ENCODE data around the gene VCAN.

VCAN gene

GRCh38 chr5:83528439-83528769, 56.9 kb downstream of the VCAN start:
- DNase-seq (ENCODE audit: low read depth in 1 of 2, low spot score in 1 of 2), result no peak

GRCh38 chr5:83530193-83530592, 58.6 kb downstream of the VCAN start:
- no peak for DNase-seq (ENCODE audit: low read depth in 1 of 2, low spot score in 1 of 2)

DNA sequence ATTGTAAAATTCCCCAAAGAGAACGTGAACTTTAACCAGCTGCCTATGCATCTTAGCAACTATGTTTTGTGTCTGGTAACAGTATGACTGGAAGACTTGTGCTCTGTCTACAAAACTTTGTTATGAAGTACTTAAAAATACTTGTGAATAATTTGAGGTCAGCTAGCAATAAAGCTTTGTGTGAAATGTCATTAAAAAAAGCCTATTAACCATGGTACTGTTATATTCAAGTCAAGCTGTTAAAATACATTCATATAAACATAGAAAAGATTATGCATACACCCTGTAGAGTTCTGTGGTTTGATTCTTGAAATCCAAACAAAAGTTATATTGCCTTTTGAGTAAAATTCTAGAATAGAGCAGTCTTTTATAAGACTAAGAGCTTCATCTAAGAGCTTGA, 60.1 kb downstream of the VCAN start:
- no peak for DNase-seq (ENCODE audit: low read depth in 1 of 2, low spot score in 1 of 2)

DNA sequence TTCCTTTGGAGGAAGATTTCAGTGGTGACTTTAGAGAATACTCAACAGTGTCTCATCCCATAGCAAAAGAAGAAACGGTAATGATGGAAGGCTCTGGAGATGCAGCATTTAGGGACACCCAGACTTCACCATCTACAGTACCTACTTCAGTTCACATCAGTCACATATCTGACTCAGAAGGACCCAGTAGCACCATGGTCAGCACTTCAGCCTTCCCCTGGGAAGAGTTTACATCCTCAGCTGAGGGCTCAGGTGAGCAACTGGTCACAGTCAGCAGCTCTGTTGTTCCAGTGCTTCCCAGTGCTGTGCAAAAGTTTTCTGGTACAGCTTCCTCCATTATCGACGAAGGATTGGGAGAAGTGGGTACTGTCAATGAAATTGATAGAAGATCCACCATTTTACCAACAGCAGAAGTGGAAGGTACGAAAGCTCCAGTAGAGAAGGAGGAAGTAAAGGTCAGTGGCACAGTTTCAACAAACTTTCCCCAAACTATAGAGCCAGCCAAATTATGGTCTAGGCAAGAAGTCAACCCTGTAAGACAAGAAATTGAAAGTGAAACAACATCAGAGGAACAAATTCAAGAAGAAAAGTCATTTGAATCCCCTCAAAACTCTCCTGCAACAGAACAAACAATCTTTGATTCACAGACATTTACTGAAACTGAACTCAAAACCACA, 67.4 kb downstream of the VCAN start:
- DNase-seq (ENCODE audit: low read depth in 1 of 2, low spot score in 1 of 2), result no peak

- DNase-seq (ENCODE audit: low read depth in 1 of 2, low spot score in 1 of 2), result no peak
These were observed 67.9 kb downstream of the VCAN start for GRCh38 chr5:83539463-83539790.

GRCh38 chr5:83540105-83540504, 68.6 kb downstream of the VCAN start:
- DNase-seq (ENCODE audit: low read depth in 1 of 2, low spot score in 1 of 2), result no peak

GRCh38 chr5:83540783-83541182, 69.2 kb downstream of the VCAN start:
- no peak for DNase-seq (ENCODE audit: low read depth in 1 of 2, low spot score in 1 of 2)

GRCh38 chr5:83542839-83543238, 71.3 kb downstream of the VCAN start:
- no peak for DNase-seq (ENCODE audit: low read depth in 1 of 2, low spot score in 1 of 2)

DNA sequence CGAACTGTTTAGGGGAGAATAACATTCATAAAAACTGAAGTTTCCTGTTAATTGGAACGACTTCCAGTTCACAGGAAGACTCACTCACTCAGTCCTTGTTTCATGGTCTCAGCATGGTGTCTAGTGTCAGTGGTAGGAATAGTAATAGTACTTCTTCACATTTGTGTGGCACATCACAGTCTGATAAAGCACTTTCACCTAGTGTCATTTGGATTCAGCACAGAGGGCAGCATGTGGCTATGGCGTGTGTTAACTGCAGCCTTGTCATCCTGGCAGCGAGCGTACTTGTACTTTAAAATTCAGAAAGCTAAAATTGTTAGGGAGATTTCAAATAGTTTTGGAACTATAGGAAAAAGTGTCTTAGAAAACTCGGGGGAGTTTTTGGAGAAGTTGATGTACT, 72.4 kb downstream of the VCAN start:
- no peak for DNase-seq (ENCODE audit: low read depth in 1 of 2, low spot score in 1 of 2)

GRCh38 chr5:83547161-83547560, 75.6 kb downstream of the VCAN start:
- DNase-seq (ENCODE audit: low read depth in 1 of 2, low spot score in 1 of 2), result no peak

GRCh38 chr5:83547889-83548288, 76.3 kb downstream of the VCAN start:
- no peak for DNase-seq (ENCODE audit: low read depth in 1 of 2, low spot score in 1 of 2)

DNA sequence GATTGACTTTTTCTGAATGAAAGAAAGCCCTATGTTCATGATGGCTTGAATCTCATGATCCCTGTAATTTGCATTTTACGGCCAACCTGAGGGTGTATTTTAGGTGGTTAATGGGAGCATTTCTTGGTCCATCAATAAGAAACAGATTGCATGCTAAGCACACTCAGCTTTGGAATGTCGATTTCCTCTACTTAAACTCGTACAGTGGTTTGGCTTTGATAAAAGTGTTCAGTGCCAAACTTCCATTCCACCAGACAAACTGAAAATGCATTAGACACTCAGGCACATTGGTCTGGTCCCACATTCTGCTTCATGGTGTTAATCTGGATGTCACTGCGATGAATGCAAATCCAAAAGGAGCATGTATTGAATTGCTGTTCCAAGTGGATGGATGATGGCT, 77.0 kb downstream of the VCAN start:
- no peak for DNase-seq (ENCODE audit: low read depth in 1 of 2, low spot score in 1 of 2)

DNA sequence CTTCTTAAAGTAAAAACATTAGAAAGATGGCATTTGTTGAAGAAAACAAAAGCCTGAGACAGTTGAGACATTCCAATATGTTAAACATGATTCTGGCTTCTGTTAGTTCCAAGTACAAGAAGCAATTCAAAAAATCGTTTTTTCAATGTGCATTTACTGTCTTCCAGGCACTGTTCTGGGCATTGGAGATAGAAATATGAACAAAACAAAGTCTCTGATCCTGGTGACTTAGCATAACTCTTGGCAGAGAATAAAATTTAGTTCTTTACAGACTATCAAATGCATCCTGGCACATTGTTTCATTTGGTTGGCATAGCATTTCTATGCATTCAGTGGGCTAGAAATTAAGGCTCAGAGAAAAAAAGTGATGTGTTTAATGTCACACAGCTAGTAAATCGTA, 77.5 kb downstream of the VCAN start:
- no peak for DNase-seq (ENCODE audit: low read depth in 1 of 2, low spot score in 1 of 2)

- DNase-seq (ENCODE audit: low read depth in 1 of 2, low spot score in 1 of 2), result no peak
These were observed 78.1 kb downstream of the VCAN start for GRCh38 chr5:83549674-83550073.

DNA sequence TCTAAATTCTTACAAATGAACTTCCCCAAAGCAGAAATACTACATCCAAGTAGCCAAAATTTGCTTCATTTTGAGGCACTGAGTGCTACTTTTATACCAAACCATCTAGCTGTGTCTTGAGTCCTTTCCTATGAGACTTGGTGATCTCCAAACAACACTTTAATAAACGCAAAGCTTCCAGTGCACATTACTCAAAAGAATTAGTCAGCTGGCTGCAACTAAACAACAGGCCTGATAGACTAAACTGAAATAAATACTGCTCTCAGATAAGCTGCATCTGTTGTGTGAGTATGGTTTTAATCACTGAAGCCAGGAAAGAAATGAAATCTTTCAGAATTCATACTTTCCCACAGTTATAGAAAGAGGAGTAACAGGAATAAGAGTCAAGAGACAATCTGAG, 80.3 kb downstream of the VCAN start:
- no peak for DNase-seq (ENCODE audit: low read depth in 1 of 2, low spot score in 1 of 2)

DNA sequence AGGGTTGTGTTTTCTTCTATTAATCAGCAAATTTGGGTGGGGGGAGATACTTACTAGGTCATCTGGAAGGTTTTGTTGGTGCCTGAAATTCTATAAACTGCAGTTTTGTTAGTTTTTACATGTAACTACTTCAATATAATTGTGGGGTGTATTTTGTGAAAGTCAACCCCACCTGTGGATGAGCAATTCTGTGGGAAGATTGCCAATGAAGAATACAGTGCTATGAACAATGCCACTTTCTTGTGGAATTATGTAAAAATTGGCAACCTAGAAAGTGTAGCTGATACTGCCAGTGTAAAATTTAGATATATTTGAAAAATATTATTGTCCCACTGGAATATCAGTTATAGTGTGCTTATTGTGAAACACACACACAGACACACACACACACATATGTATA, 80.7 kb downstream of the VCAN start:
- DNase-seq (ENCODE audit: low read depth in 1 of 2, low spot score in 1 of 2), result no peak

DNA sequence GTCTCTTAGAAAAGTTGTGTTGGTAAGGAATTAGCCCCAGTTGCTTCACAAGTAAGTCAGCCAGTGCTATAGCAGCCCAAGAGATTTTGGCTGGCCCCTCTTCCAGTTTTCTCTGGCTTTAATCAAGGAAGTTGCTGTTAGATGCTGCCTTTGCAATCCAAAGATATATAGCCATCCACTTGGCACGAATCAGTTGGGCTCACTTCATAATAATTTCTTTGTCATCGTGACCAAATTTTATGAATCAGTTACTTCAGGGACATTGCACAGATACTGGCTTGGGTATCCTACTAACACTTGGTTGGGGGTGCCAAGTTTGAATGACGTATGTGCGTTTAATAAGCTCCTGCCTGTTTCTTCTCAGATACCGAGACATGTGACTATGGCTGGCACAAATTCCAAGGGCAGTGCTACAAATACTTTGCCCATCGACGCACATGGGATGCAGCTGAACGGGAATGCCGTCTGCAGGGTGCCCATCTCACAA, 81.5 kb downstream of the VCAN start:
- DNase-seq (ENCODE audit: low read depth in 1 of 2, low spot score in 1 of 2), result no peak

GRCh38 chr5:83554133-83554532, 82.6 kb downstream of the VCAN start:
- DNase-seq (ENCODE audit: low read depth in 1 of 2, low spot score in 1 of 2), result no peak

- DNase-seq (ENCODE audit: low read depth in 1 of 2, low spot score in 1 of 2), result no peak
These were observed 83.1 kb downstream of the VCAN start for GRCh38 chr5:83554686-83555085.

DNA sequence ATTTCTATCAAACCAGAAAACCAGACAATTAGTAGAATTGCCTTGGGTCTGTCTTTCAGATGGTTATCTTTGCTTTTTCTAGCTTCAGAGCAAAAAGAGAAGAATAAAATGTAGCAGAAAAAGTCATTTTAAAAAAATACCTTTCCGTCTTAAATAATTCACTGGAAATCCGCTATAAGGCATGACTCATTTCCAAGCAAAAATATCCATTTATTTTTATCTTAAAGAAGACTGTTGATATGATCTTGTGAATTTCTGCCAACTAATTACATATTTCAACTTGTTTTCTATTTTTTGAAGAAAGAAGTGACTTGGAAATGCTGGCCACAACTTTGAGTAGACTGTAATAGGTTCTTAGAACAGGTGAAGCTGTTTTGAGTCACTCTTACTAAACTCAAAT, 83.7 kb downstream of the VCAN start:
- DNase-seq (ENCODE audit: low read depth in 1 of 2, low spot score in 1 of 2), result no peak

DNA sequence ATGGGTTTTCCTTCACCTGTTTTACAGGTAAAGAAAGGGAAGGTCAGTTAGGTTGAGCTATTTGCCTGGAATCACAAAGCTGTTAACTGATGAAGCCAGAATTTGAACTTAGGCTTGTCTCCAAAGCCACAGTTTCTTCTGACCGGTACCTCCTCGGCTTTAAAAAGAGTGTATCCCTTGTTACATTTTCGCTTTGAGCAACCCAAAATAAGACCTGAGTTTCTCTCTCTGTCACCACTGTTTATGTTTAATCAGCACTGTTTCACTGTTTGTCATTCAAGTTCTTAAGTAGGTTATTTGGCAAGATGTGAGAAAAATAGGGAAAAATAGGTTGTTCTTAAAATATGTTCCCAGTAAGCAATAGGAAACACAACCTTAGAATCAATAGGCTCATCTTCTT, 84.6 kb downstream of the VCAN start:
- DNase-seq (ENCODE audit: low read depth in 1 of 2, low spot score in 1 of 2), result no peak

GRCh38 chr5:83559118-83559785, 87.7 kb downstream of the VCAN start:
- no peak for DNase-seq (ENCODE audit: low read depth in 1 of 2, low spot score in 1 of 2)

DNA sequence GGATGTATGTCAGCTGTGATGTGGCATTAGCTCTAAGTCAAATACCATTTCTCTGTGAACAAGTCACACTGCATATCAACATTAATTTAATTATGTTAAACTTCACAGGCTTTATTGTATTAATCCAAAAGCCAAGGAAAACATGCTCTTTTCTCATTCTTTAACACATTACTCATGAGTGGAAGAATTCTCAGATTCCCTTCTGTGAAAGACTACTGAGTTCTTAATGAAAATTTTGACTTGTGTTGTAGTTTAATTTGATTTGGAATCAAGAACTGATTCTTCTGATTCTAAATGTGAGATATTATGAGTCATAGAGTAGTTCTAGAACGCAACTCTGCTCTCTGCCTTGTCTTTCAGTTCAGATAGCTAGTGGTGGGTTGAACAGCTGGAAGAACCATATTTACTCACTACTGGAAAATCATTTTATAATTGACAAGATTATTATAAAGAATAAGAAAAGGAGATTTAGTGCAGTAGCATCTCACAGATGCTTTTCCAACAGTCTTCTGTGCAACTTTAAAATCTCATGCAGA, 90.6 kb downstream of the VCAN start:
- DNase-seq (ENCODE audit: low read depth in 1 of 2, low spot score in 1 of 2), result no peak

Data from activated T-helper 1 cell treated with anti-CD3 and anti-CD28 coated beads, Interleukin-2, amount 50 U/mL, for 16 hours (primary cell).